Large intestine (tissue), 3 donors: Measurements from ENCODE around the gene EHMT2. TPM values are rescaled to one million over a fixed set of nuclear protein-coding genes. Genes with fewer than 3 reads are reported as not detected.
"Not testable (repeated sequence)": the region's sequence is repeated elsewhere in the genome, so short reads cannot be mapped to it uniquely, and the experiment has no call there.

Experiments
- DNase-seq, 2 donors: peaks; one replicate each; pipeline versions ENCODE4 v3.0.0 to v3.0.0-alpha.2; 2013
- H3K27ac ChIP-seq: one replicate; pipeline ENCODE4 v1.5.1; 2013; ENCODE audit warnings: low read length
- H3K27me3 ChIP-seq: 2 replicates; pipeline ENCODE4 v1.6.1; 2013; ENCODE audit warnings: low read length; ENCODE audit not compliant: control insufficient read depth, insufficient read depth
- H3K36me3 ChIP-seq: 2 replicates; pipeline ENCODE4 v1.6.1; 2013; ENCODE audit warnings: low read length; ENCODE audit not compliant: control insufficient read depth, insufficient read depth
- H3K4me1 ChIP-seq: one replicate; pipeline ENCODE4 v1.6.1; 2013; ENCODE audit warnings: low read length; ENCODE audit not compliant: control insufficient read depth, insufficient read depth
- H3K4me3 ChIP-seq: one replicate; pipeline ENCODE4 v1.5.1; 2013; ENCODE audit warnings: low read length
- H3K9me3 ChIP-seq: one replicate; pipeline ENCODE4 v1.6.1; 2013; ENCODE audit warnings: mild to moderate bottlenecking, low read depth, low read length, moderate library complexity; ENCODE audit not compliant: control insufficient read depth
- WGBS: methylation state at CpG from one replicate; pipeline ENCODE4 v1.1.5; 2013; ENCODE audit warnings: low lambda C conversion rate; ENCODE audit not compliant: insufficient coverage; 5-methylcytosine and 5-hydroxymethylcytosine counted together
- polyA plus RNA-seq: library from polyadenylated mRNA; unstranded; fragments of 120-200 nt; gene quantifications from one replicate; pipeline ENCODE4 v1.2.1, GENCODE V29; 2013

EHMT2 gene
- polyA plus RNA-seq, 1 donor: 50.5 TPM

DNA sequence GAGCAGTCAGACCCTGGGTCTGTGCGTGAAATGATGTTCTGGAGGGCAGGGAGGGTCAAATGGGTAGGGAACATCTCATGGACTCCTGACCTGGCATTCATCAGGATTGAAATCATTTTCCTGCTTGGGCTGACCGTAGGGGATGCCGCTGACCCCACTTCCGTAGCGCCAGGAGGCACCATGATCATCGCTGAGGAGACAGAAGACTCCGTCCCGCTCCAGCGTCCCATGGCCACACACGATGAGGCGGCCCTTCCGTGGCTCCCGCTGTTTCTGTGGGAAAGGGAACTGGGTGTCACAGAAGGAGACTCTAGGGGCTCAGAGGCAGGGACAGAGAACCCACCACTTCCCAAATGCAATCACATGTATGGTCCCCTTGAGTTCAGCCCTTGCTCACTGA, 37.1 kb downstream of the EHMT2 start:
- WGBS: no CpG with 5 or more reads among the region's 13 CpGs
- Histone ChIP-seq H3K36me3 (peaks cover 55% of the 10 kb centered on the region), H3K4me1 (peaks cover 15% of the 10 kb centered on the region), H3K27ac (no peak overlapping the region), H3K27me3 (no peaks in the 10 kb centered on the region), H3K4me3 (no peak overlapping the region), H3K9me3 (peaks cover 3% of the 10 kb centered on the region)
- DNase-seq: no peak

DNA sequence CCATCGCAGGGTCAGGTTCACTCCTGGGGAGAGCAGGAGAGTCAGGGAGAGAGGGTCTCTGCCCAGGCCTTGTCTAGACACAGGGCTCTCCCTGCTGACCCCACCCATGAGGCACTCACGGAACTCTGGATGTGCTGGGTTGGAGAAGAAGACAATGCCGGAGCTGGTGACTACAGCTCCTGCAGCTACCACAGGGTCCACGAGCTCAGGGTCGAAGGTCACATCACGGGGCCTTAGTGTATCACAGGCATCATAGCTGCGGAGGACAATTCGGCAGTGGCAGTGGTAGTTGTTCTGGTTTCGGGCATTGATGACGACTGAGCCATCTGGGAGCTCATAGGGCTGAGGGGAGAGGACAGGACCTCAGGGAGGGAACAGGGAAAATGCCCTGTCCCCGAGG, 37.6 kb downstream of the EHMT2 start:
- Histone ChIP-seq H3K4me3 (peak overlapping the region; percentile 10), H3K27me3 (no peaks in the 10 kb centered on the region), H3K4me1 (peaks cover 15% of the 10 kb centered on the region), H3K27ac (no peak overlapping the region), H3K36me3 (peaks cover 52% of the 10 kb centered on the region), H3K9me3 (peaks cover 7% of the 10 kb centered on the region)
- no peak for DNase-seq
- no CpG with 5 or more reads among the region's 11 CpGs for WGBS

DNA sequence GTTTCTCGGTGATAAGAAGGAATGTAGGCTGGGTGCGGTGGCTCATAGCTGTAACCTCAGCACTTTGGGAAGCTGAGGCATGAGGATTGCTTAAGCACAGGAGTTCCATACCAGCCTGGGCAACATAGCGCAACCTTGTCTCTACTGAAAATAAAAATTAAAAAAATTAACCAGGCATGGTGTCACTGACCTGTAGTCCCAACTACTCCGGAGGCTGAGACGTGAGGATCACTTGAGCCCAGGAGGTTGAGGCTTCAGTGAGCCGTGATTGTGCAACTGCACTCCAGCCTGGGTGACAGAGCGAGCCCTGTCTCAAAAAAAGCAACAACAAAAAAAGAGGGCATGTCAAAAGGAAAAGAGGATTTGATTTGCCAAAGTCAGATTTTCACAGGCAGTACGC, 38.8 kb downstream of the EHMT2 start:
- H3K4me1 ChIP-seq: peaks cover 14% of the 10 kb centered on the region
- no peak for DNase-seq
- no CpG with 5 or more reads among the region's 8 CpGs for WGBS
- peaks cover 7% of the 10 kb centered on the region for H3K9me3 ChIP-seq
- H3K27me3 ChIP-seq: no peaks in the 10 kb centered on the region
- peaks cover 45% of the 10 kb centered on the region for H3K36me3 ChIP-seq
- H3K4me3 ChIP-seq: no peak overlapping the region
- no peak overlapping the region for H3K27ac ChIP-seq

DNA sequence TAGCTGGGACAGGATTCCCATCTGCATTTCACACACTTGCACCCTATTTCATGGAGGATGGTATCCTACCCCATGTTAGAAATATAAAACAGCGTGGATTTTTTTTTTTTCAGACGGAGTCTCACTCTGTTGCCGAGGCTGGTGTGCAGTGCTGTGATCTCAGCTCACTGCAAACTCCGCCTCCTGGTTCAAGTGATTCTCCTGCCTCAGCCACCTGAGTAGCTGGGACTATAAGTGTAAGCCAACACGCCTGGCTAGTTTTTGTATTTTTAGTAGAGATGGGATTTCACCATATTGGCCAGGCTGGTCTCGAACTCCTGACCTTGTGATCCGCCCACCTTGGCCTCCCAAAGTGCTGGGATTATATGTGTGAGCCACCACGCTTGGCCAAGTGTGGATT, 39.7 kb downstream of the EHMT2 start:
- not testable (repeated sequence) for H3K4me3 ChIP-seq, H3K9me3 ChIP-seq, H3K27ac ChIP-seq, H3K4me1 ChIP-seq, H3K27me3 ChIP-seq, DNase-seq
- H3K36me3 ChIP-seq: peaks cover 45% of the 10 kb centered on the region
- WGBS: 85% methylated on average over 4 of the region's 8 CpGs

DNA sequence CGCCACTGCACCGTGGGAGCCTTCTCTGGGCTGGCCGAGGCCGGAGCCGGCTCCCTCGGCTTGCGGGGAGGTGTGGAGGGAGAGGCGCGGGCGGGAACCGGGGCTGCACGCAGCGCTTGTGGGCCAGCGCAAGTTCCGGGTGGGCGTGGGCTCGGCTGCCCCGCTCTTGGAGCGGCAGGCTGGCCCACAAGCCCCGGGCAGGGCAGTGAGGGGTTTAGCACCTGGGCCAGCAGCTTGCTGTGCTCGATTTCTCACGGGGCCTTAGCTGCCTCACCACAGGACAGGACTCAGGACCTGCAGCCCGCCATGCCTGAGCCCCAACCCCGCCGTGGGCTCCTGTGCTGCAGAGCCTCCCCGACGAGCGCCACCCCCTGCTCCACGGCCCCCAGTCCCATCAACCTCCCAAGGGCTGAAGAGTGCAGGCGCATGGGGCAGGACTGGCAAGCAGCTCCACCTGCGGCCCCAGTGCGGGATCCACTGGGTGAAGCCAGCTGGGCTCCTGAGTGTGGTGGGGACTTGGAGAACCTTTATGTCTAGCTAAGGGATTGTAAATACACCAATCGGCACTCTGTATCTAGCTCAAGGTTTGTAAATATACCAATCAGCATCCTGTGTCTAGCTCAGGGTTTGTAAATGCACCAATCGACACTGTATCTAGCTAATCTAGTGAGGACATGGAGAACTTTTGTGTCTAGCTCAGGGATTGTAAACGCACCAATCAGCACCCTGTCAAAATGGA, 45.3 kb downstream of the EHMT2 start:
- not testable (repeated sequence) for H3K4me3 ChIP-seq, DNase-seq, H3K27me3 ChIP-seq, H3K36me3 ChIP-seq
- no CpG with 5 or more reads among the region's 35 CpGs for WGBS
- Histone ChIP-seq H3K4me1 (peaks cover 14% of the 10 kb centered on the region), H3K27ac (peak overlapping the region; percentile 47), H3K9me3 (peaks cover 15% of the 10 kb centered on the region)

DNA sequence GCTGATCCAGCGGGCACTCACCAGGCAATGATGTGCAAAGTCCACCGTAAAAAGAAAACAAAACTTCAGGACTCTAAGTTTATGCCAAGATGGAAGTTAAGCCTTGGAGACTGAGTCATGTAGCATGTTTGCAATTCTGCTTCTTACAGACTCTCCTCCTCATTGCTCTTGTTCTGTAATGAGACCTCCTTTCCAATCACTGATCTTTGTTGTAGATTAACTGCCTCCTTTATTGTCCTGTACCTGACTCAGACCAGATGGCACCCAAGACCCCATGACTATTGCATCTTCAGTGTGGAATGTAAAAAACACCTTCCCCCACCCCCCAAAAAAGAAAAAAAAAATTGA, 46.0 kb downstream of the EHMT2 start:
- no peak for DNase-seq
- Histone ChIP-seq H3K4me3 (no peak overlapping the region), H3K9me3 (peaks cover 15% of the 10 kb centered on the region), H3K27ac (peak overlapping the region; percentile 86), H3K27me3 (no peaks in the 10 kb centered on the region), H3K4me1 (peaks cover 18% of the 10 kb centered on the region), H3K36me3 (peaks cover 3% of the 10 kb centered on the region)
- WGBS: no CpG with 5 or more reads among the region's 2 CpGs

DNA sequence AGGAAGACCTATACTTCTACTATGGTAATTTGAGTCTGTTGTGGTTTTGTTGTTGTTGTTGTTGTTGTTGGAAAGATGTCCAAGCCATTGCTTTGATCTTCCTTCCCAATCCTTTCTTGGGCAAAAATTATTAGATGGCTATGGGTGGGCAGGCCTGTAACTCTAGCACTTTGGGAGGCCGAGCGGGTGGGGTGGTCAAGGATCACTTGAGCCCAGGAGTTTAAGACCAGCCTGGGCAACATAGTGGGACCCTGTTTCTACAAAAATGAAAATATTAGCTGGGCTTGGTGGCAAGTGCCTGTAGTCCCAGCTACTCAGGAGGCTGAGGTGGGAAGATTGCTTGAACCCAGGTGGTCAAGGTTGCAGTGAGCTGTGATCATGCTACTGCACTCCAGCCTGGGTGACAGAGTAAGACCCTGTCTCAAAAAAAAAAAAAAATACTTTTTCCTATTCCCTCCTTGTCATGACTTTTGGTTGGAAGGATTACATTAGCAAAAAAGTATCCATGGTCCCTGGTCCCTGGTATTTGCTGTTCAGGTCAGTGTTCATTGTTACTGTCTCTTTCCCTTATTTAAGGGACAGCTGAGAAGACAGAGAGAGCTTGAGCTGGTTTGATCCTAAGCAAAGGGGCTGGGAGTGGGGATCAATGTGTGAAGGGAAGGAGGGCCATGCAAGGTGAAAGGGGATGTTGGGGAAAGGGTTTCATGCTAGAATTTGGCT, 46.6 kb downstream of the EHMT2 start:
- peaks cover 3% of the 10 kb centered on the region for H3K36me3 ChIP-seq
- peak overlapping the region; percentile 86 for H3K27ac ChIP-seq
- no CpG with 5 or more reads among the region's 2 CpGs for WGBS
- peaks cover 15% of the 10 kb centered on the region for H3K9me3 ChIP-seq
- no peak overlapping the region for H3K4me3 ChIP-seq
- no peak for DNase-seq
- peaks cover 18% of the 10 kb centered on the region for H3K4me1 ChIP-seq
- no peaks in the 10 kb centered on the region for H3K27me3 ChIP-seq

DNA sequence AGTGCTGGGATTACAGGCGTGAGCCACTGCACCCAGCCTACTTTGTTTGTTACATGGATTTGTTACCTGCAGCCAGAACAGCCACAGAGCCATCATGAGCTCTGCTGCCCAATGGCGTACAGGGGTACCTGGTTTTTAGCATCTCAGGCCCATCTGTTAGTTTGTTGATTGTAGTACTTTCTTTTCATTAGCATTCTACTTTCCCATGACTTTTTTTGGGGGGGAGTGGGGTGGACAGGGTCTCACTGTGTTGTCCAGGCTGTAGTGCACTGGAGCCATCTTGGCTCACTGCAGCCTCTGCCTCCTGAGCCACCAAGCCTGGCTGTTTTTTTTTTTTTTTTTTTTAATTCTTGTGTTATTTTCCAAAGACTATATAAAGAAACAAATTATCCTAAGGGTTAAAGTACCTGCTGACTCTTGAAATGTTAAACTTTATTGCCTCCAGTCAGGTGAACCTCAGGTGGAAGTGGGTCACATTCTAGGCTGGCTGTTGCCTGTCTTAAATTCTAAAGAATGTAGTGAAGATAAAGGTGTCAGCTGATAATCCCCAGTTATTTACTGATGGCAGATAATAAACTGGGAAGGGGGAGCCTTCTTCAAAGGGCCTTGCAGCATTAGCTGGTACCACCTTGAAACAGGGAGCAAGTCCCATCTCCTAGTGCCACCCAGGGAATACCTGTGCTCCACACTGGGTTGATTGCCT, 50.1 kb downstream of the EHMT2 start:
- Histone ChIP-seq H3K27ac (peak overlapping the region; percentile 72), H3K9me3 (peaks cover 8% of the 10 kb centered on the region), H3K4me3 (no peak overlapping the region), H3K36me3 (no peaks in the 10 kb centered on the region), H3K4me1 (peaks cover 18% of the 10 kb centered on the region), H3K27me3 (no peaks in the 10 kb centered on the region)
- no CpG with 5 or more reads among the region's 2 CpGs for WGBS
- peak; percentile 87 to 89 for DNase-seq

DNA sequence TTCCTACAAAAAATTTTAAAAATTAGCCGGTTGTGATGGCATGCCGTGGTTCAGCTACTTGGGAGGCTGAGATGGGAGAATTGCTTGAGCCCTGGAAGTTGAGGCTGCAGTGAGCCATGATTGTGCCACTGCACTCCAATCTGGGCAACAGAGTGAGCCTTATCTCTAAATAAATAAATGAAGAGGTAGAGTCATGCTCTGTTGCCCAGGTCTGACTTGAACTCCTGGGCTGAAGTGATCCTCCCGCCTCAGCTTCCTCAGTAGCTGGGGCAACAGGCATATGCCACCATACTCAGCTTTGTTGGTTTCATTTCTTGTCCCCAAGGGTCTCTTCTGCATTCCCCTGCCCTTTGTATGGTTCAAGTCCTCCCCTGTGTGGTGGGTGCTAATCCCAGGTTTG, 53.0 kb downstream of the EHMT2 start:
- no CpG with 5 or more reads among the region's 3 CpGs for WGBS
- H3K27me3 ChIP-seq: no peaks in the 10 kb centered on the region
- peaks cover 17% of the 10 kb centered on the region for H3K36me3 ChIP-seq
- no peak overlapping the region for H3K4me3 ChIP-seq
- H3K27ac ChIP-seq: no peak overlapping the region
- H3K4me1 ChIP-seq: peaks cover 11% of the 10 kb centered on the region
- no peak for DNase-seq
- H3K9me3 ChIP-seq: no peaks in the 10 kb centered on the region

DNA sequence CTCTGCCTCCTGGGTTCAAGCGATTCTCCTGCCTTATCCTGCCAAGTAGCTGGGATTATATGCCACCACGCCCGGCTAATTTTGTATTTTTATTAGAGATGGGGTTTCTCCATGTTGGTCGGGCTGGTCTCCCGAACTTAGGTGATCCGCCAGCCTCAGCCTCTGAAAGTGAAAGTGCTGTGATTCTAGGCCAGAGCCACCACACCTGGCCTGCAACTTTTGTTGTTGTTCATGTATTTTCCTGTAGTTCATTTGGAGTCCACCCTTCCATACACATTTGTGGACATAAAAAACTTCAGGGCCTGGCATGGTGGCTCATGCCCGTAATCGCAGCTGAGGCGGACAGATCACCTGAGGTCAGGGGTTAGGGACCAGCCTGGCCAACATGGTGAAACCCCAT, 55.4 kb downstream of the EHMT2 start:
- no peak overlapping the region for H3K27ac ChIP-seq
- DNase-seq: no peak
- WGBS: no CpG with 5 or more reads among the region's 9 CpGs
- H3K4me1 ChIP-seq: peaks cover 14% of the 10 kb centered on the region
- peaks cover 41% of the 10 kb centered on the region for H3K36me3 ChIP-seq
- H3K9me3 ChIP-seq: no peaks in the 10 kb centered on the region
- no peak overlapping the region for H3K4me3 ChIP-seq
- no peaks in the 10 kb centered on the region for H3K27me3 ChIP-seq
